ENCODE data around the gene PDE4D.

DNA sequence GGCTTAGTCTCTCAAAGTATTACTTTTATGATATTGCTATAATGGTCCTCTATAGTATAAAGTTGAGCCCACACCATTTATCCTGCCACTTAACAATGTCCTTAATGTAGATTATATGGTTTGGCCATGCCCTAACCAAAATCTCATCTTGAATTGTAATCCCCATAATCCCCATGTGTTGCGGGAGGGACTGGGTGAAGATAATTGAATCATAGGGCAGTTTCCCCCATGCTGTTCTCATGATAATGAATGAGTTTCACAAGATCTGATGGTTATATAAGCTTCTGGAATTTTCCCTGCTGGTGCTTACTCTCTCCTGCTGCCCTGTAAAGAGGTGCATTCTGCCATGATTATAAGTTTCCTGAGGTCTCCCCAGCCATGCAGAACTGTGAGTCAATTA, 811.8 kb downstream of the PDE4D start:
- TF ChIP-seq, protein P1, sequence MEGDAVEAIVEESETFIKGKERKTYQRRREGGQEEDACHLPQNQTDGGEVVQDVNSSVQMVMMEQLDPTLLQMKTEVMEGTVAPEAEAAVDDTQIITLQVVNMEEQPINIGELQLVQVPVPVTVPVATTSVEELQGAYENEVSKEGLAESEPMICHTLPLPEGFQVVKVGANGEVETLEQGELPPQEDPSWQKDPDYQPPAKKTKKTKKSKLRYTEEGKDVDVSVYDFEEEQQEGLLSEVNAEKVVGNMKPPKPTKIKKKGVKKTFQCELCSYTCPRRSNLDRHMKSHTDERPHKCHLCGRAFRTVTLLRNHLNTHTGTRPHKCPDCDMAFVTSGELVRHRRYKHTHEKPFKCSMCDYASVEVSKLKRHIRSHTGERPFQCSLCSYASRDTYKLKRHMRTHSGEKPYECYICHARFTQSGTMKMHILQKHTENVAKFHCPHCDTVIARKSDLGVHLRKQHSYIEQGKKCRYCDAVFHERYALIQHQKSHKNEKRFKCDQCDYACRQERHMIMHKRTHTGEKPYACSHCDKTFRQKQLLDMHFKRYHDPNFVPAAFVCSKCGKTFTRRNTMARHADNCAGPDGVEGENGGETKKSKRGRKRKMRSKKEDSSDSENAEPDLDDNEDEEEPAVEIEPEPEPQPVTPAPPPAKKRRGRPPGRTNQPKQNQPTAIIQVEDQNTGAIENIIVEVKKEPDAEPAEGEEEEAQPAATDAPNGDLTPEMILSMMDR (conservative IDR thresholded peaks at IDR 0.05 in 1 of 2, IDR thresholded peaks at IDR 0.05 in 1 of 2; ENCODE audit: extremely low read depth in 1 of 2, insufficient read depth in 1 of 2, low read depth in 1 of 2, low read length in 2 of 2): no peak
- TF ChIP-seq EZH2 (IDR thresholded peaks at IDR 0.05; ENCODE audit: borderline replicate concordance, low read length): no peak
